Right lobe of liver (tissue), 4 donors: ENCODE measurements around the gene HS1BP3.

Source experiments
- POLR2A ChIP-seq: fragments of 450-650 bp; IDR thresholded peaks from one replicate; pipeline ENCODE4 v1.6.1; 2017; ENCODE audit warnings: antibody characterized with exemption, mild to moderate bottlenecking
- TF ChIP-seq, protein P1 (sequence below), 4 donors: fragments of 200-600 bp in 3 of 4; fragments of 450-650 bp in 1 of 4; IDR thresholded peaks; one replicate each; pipeline versions ENCODE4 v1.5.1 to v1.8.0; 2016 to 2022; ENCODE audit warnings: antibody characterized with exemption in 4 of 4, mild to moderate bottlenecking in 2 of 4
- donor health status: DM: no; HTN: no; CAD: no.
- donor health status: DM: no; HTN: no; CAD: no.
- donor health status: DM: no; HTN: yes; CAD: no.

DNA sequence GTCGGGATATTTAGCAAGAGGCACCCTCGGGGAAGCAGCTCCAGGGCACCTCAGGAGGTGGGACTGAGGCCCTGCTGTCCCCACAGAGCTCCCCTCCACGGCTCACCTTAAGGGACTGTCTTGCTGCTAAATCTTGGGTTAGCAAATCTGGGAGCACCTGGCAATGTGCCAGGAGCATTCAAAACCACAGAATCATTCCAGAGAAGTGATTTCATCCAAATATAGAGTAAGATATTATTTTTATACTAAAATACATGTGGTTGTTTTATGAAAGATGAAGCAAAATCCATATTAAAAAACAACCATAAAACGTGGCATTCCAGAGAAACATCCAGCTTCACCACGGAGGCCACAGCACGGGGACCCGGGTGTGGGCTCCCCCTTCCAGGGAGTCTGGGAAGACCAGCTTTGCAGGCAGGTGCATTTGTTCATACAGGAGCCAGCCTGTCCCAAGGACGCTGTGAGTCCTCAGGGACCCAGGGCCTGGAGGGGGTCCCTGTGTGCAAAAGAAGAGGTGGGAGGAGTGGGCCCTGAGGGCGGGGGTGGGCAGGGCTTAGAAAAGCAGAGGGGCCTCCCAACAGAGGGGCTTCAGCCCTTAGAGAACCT, 16.3 kb downstream of the HS1BP3 start:
- TF ChIP-seq, protein P1, sequence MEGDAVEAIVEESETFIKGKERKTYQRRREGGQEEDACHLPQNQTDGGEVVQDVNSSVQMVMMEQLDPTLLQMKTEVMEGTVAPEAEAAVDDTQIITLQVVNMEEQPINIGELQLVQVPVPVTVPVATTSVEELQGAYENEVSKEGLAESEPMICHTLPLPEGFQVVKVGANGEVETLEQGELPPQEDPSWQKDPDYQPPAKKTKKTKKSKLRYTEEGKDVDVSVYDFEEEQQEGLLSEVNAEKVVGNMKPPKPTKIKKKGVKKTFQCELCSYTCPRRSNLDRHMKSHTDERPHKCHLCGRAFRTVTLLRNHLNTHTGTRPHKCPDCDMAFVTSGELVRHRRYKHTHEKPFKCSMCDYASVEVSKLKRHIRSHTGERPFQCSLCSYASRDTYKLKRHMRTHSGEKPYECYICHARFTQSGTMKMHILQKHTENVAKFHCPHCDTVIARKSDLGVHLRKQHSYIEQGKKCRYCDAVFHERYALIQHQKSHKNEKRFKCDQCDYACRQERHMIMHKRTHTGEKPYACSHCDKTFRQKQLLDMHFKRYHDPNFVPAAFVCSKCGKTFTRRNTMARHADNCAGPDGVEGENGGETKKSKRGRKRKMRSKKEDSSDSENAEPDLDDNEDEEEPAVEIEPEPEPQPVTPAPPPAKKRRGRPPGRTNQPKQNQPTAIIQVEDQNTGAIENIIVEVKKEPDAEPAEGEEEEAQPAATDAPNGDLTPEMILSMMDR (IDR thresholded peaks at IDR 0.05), result no peak
- no peak for TF ChIP-seq POLR2A
